Measurements from ENCODE around the gene TSKU.

Gene TSKU

GRCh38 chr11:76799066-76799804 is 16.1 kb downstream of the TSKU start:
- Histone ChIP-seq H3K36me3 (peaks cover 10 to 31% (median 18%) of the 10 kb centered on the region in 3 donors), H3K4me3 (peak overlapping the region; percentile 31 to 42), H3K9me3 (no peaks in the 10 kb centered on the region), H3K4me1 (peaks cover 0 to 60% (median 25%) of the 10 kb centered on the region in 4 donors), H3K27ac (peak overlapping the region; percentile 42 to 63), H3K27me3 (no peaks in the 10 kb centered on the region)
- intact Hi-C loops (cut with DNase I; ENCODE audit: low total_unique reads), result loop anchor here (2.0 kb wide), 1 partner anchor 64 kb away; no protein-coding TSS in a partner anchor
- TF ChIP-seq, protein P1, sequence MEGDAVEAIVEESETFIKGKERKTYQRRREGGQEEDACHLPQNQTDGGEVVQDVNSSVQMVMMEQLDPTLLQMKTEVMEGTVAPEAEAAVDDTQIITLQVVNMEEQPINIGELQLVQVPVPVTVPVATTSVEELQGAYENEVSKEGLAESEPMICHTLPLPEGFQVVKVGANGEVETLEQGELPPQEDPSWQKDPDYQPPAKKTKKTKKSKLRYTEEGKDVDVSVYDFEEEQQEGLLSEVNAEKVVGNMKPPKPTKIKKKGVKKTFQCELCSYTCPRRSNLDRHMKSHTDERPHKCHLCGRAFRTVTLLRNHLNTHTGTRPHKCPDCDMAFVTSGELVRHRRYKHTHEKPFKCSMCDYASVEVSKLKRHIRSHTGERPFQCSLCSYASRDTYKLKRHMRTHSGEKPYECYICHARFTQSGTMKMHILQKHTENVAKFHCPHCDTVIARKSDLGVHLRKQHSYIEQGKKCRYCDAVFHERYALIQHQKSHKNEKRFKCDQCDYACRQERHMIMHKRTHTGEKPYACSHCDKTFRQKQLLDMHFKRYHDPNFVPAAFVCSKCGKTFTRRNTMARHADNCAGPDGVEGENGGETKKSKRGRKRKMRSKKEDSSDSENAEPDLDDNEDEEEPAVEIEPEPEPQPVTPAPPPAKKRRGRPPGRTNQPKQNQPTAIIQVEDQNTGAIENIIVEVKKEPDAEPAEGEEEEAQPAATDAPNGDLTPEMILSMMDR (IDR thresholded peaks at IDR 0.05), result peak; percentile 94 to 95
- peak; percentile 85 to 90 for DNase-seq

GRCh38 chr11:76800466-76801200 is 17.5 kb downstream of the TSKU start:
- TF ChIP-seq, protein P1 (IDR thresholded peaks at IDR 0.05), result no peak
- peaks cover 0 to 60% (median 25%) of the 10 kb centered on the region in 4 donors for H3K4me1 ChIP-seq
- peaks cover 10 to 28% (median 16%) of the 10 kb centered on the region in 3 donors for H3K36me3 ChIP-seq
- no peaks in the 10 kb centered on the region for H3K27me3 ChIP-seq
- no peak for DNase-seq
- intact Hi-C loops (cut with DNase I; ENCODE audit: low total_unique reads), result no loop called here
- H3K9me3 ChIP-seq, result no peaks in the 10 kb centered on the region
- peak overlapping the region in 1 of 2 donors; percentile 63 for H3K27ac ChIP-seq
- H3K4me3 ChIP-seq, result no peak overlapping the region

DNA sequence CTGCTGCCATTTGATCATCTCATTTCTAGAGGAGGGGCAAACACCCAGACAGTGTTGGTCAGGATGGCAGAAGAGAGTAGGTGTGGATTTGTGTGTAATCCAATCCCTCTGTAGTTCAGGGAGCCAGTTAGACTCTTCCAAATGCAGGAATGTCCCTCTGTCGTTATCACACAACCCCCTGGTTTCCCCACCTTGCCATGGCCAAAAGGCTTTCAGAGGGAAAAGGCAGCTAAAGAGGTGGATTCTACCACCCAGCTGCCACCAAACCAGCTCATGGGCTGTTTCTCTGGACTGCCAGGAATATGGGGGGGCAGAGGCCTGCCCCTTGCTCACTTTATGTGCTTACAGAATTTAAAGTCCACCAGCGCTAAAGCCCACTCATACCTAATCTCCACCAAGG is 18.1 kb downstream of the TSKU start:
- DNase-seq, result peak in 1 of 2 donors; percentile 59

DNA sequence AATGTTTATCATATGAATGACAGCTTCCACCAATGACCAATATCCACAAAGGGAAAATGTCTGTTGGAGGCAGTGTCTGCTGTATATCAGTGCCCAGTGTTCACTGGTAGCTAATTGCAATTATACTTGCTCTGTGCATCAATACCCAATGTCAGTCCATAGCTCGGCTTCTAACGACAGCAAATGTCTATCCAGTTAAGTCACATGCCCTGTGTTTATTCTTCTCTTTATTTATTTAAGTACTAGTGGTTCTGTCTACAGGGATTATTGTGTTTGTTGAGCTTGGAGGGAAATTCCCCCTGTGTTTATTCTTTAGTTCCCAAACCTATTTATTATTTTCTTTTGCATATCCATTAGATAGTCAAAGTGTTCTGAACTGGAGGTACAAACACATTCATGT is 18.6 kb downstream of the TSKU start:
- Histone ChIP-seq H3K4me3 (no peak overlapping the region), H3K27me3 (no peaks in the 10 kb centered on the region), H3K4me1 (peaks cover 0 to 54% (median 29%) of the 10 kb centered on the region in 4 donors), H3K27ac (no peak overlapping the region), H3K36me3 (peaks cover 2 to 17% (median 5%) of the 10 kb centered on the region in 3 donors), H3K9me3 (no peaks in the 10 kb centered on the region)
- TF ChIP-seq, protein P1 (IDR thresholded peaks at IDR 0.05), result no peak
- intact Hi-C loops (cut with DNase I; ENCODE audit: low total_unique reads), result no loop called here
- no peak for DNase-seq

More for the DNA sequence above, 18.1 kb downstream of the TSKU start:
- Histone ChIP-seq H3K36me3 (peaks cover 7 to 22% (median 10%) of the 10 kb centered on the region in 3 donors), H3K4me1 (peaks cover 0 to 54% (median 27%) of the 10 kb centered on the region in 4 donors), H3K27me3 (no peaks in the 10 kb centered on the region), H3K9me3 (no peaks in the 10 kb centered on the region), H3K4me3 (no peak overlapping the region), H3K27ac (no peak overlapping the region)
- intact Hi-C loops (cut with DNase I; ENCODE audit: low total_unique reads), result no loop called here
- TF ChIP-seq, protein P1 (IDR thresholded peaks at IDR 0.05), result no peak

GRCh38 chr11:76802151-76802550 is 19.0 kb downstream of the TSKU start:
- TF ChIP-seq, protein P1 (IDR thresholded peaks at IDR 0.05), result no peak
- Histone ChIP-seq H3K36me3 (peaks cover 0 to 12% (median 1%) of the 10 kb centered on the region in 3 donors), H3K27me3 (no peaks in the 10 kb centered on the region), H3K9me3 (no peaks in the 10 kb centered on the region), H3K4me1 (peaks cover 0 to 56% (median 31%) of the 10 kb centered on the region in 4 donors), H3K4me3 (no peak overlapping the region), H3K27ac (peak overlapping the region in 1 of 2 donors; percentile 66)
- intact Hi-C loops (cut with DNase I; ENCODE audit: low total_unique reads), result no loop called here
- no peak for DNase-seq
